ENCODE measurements around the gene ETV3L.
"Not testable (repeated sequence)": the region's sequence is repeated elsewhere in the genome, so short reads cannot be mapped to it uniquely, and the experiment has no call there.

Gene ETV3L

DNA sequence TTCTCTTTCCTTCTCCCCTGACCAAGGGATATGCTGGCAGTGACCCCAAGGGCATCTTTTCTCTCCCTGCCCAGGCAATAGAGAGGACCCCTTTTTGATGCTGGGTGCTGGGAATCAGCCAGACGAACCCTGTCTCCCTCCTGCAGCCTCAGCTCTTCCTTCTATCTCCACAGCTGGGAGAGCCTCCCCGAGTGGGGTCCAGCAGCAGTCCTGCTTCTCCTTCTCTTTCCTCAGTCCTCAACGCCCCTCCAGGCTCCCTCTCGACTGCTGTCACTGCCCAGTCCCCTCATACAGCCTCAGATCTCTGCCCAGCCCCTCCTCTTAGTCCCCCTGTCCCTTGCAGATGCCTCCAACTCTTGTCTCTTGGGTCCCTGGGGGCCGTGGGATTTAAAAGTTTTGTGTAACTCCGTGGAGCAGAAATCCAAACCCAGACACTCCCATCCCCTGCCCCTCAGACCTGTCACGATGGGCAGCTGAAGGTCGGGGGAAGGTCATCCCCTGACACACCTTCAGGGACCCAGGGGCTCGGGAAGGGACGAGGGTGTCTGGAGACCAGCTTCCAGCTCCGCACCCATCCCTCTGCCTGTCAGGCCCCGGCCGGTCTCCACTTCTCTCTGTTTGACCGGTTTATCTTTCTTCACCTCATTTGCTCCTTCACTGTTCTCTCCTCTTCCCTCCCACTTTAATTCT is 5.8 kb upstream of the ETV3L start:
- DNase-seq (ENCODE audit: low spot score): no peak

DNA sequence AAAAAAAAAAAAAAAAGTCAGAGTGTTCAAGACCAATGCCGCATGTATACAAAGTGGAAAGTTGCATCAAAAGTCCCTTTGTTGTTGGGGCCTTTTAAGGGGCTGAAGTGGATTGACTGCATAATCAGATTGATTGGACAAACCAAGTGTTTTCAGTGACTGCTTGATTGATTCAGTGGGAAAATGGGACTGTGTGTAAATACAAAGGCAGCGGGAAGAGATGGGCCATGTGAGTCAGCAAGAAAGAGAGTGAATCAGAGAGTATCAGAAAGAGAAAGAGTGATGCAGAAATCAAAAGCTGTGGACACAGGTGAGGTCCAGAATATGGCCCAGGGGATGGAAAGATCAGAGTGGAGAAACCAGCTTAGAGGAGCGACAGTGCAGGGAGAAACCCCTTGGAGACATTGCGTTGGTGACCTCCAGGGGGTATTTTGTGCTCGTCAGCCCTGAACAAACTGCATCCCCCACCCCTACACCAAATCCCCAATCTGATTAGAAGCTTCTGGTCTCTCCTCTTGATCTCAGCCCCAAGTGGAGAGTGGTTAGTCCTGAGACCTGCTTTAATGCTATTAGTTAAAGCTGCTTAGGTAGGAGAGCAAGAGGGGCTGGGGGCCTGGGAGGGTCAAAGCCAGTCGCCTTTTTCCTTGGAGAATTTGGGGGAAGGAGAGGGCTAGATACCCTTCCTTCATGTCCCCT is 5.1 kb upstream of the ETV3L start:
- no peak for DNase-seq (ENCODE audit: low spot score)

- DNase-seq (ENCODE audit: low spot score): no peak
Measured at GRCh38 chr1:157103268-157103667, 3.7 kb upstream of the ETV3L start.

- DNase-seq (ENCODE audit: low spot score): no peak
Measured at GRCh38 chr1:157101149-157101548, 1.5 kb upstream of the ETV3L start.

GRCh38 chr1:157098987-157099632 is 498 bp downstream of the ETV3L start:
- DNase-seq (ENCODE audit: low spot score): not testable (repeated sequence)

DNA sequence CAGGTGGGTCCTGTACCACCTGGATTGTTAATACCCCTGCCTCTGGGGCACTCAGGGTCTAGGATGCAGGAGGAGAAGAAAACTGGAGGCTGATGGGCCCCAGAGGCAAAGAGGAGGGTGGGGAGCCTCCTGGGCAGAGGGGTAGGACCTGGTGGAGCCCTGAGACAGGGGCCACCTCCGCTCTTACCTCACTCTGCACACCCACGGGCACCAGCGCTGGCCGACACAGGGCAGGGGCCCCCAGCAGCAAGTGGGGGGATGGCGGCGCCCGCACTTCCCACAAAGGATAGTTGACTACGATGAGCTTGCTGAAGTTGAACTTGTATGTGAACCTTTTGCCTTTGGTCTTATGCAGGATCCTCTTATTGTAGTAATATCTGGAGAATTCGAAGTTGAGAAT is 1.1 kb downstream of the ETV3L start:
- DNase-seq (ENCODE audit: low spot score): no peak

- DNase-seq (ENCODE audit: low spot score): no peak
Measured at GRCh38 chr1:157097692-157098091, 1.9 kb downstream of the ETV3L start.

- no peak for DNase-seq (ENCODE audit: low spot score)
Measured at GRCh38 chr1:157096881-157097280, 2.7 kb downstream of the ETV3L start.

DNA sequence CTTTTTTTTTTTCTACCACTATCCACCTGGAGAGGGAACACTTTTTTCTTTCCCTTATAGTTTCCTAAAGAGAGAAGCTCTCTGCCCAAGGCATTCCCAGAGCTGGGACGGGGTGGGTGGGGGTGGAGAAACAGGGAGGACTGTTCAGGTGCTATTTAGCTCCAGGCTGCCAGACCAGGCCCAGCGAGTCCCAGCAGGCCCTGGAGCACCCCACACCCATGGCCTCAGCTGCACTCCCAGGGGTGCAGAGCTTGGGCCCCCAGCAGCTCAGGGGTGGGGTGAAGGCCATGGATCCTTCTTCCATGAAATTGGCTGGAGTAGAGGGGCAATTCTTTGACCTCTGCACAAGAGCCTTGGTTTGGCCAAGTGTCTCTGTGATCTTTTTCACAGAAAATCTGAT is 4.1 kb downstream of the ETV3L start:
- DNase-seq (ENCODE audit: low spot score): no peak

DNA sequence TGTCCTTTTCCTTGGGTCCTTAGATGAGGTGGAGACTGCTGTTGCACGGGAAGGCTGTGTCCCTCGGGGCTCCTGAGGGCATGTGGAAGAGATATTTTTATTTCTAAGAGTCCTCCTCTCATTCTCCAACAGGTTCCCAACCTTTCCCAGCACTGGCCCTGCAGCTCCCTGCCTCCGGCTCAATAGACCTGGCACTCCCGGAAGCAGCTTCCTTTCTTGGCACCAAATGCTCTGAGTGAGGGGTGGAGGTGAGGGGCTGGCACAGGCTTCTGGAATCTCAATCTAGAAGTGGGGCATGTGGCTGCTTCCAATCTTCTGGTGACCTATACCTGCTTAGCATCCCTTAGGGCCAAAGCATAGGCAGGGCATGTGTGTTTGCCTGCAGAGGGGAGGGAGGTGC is 4.5 kb downstream of the ETV3L start:
- DNase-seq (ENCODE audit: low spot score): no peak

- no peak for DNase-seq (ENCODE audit: low spot score)
Measured at GRCh38 chr1:157092831-157093230, 6.8 kb downstream of the ETV3L start.

- DNase-seq (ENCODE audit: low spot score): no peak
Measured at GRCh38 chr1:157091668-157092273, 7.8 kb downstream of the ETV3L start.

DNA sequence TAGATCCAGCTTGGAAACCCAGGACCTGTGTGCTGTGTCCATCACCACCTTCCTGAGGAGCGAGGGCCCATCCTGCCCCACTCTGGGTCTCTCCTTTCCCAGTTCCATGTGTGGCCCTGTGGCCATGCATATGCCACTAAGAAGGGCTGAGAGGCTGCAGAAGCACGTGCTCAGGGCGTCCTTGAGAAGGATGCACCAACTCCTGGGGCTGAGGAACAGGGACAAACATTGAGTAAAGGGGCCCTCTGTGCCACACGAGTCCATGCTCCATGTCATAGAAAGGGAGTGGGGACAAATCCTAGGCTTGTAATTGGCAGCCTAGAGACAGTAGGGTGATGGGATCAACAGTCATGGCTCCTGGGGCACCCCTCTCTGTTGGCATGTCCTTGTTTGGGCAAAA is 8.4 kb downstream of the ETV3L start:
- DNase-seq (ENCODE audit: low spot score): no peak

GRCh38 chr1:157090771-157091170 is 8.8 kb downstream of the ETV3L start:
- DNase-seq (ENCODE audit: low spot score): no peak

DNA sequence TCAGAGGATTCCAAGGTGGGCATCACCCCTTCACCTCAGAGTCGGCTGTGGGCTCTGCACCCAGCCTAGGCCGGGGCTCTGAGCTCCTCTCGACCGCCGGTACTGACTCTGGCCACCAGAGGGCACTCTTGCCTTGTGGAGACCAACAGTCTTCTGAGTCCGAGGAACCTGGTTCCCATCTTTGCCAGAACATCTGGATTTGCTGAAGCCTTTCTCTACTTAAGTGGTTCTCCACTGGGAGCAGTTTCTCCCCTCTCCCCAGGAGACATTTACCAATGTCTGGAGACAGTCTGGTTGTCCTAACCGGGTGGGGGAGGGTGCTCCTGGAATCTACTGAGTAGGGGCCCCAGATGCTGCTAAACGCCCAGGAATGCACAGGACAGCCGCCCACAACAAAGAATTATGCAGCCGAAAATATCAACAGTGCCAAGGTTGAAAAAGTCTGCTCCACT is 9.4 kb downstream of the ETV3L start:
- peak; percentile 88 for DNase-seq (ENCODE audit: low spot score)

GRCh38 chr1:157089789-157090188 is 9.8 kb downstream of the ETV3L start:
- DNase-seq (ENCODE audit: low spot score): no peak

- DNase-seq (ENCODE audit: low spot score): no peak
Measured at GRCh38 chr1:157088607-157089006, 11.0 kb downstream of the ETV3L start.

DNA sequence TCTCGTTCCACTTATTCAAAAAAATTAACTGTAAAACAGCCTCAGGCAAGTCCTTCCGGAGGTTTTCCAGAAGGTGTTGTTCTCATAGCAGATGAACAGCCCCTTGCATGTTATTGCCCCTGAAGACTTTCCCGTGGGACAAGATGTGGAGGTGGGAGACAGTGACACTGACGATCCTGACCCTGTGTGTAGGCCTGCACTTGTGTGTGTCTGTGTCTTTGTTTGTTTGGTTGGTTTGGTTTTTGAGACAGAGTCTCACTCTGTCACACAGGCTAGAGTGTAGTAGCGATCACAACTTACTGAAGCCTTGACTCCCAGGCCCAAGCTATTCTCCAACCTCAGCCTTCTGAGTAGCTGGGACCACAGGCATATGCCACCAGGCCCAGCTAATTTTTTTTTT is 12.6 kb downstream of the ETV3L start:
- DNase-seq (ENCODE audit: low spot score): no peak

DNA sequence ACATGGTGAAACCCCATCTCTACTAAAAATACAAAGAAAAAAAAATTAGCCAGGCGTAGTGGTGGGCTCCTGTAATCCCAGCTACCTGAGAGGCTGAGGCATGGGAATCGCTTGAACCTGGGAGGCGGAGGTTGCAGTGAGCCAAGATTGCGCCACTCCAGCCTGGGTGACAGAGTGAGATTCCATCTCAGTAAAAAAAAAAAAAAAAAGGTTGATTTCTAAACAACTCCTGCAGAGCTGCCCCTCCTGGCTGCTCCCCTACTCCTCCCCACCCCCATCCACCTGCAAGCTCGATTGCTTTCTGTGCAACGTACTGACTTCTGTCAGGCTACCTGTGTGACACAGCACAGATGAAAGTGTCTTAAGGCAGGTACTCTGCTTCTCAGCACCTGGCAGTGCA is 13.3 kb downstream of the ETV3L start:
- no peak for DNase-seq (ENCODE audit: low spot score)

DNA sequence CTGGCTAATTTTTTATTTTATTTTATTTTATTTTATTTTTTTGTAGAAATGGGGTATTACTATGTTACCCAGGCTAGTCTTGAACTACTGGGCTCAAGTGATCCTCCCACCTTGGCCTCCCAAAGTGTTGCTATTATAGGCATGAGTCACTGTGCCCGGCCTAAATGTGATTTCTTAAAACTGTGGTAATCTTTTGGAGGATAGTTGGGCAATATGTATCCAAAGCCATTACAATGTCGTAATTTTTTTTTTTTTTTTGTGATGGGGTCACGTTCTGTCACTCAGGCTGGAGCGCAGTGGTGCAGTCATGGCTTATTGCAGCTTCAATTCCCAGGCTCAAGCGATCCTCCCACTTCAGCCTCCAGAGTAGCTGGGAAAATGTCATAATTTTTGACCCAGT is 14.2 kb downstream of the ETV3L start:
- no peak for DNase-seq (ENCODE audit: low spot score)

DNA sequence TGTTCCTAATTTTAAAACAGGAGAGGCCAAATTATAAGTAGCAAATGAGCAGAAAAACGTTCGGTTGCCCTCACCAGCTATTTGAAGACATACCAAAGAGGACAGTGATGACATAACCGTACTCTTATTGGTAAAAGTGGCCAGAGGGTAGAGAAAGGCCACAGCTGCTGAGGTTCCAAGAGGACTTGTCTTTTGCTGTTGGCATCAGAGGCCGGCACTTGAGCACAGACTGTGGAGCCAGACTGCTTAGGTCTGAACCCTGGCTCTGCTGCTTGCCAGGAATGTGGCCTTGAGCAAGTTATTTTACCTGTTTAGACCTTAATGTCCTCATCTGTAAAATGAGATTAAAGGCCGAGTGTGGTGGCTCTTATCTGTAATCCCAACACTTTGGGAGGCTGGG is 14.9 kb downstream of the ETV3L start:
- no peak for DNase-seq (ENCODE audit: low spot score)

DNA sequence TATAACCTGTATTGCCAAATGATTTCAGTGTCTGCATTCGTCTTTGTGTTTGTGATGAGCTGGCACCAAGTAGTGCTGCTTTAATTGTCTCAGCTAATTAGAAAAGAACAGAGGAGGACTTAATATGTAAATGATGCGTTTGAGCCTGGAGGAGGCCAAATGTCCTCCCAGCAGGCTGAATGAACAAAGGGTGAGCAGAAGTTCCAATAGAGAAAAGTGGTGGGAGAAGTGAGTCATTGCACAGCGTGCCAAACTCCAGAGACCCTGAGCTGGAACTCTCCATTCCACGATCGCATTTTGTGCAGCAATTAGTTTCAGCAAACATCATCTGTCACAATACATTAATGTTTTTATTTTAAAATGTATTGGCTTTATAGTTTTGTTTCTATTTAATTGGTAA is 17.9 kb downstream of the ETV3L start:
- DNase-seq (ENCODE audit: low spot score): no peak

GRCh38 chr1:157080714-157081113 is 18.9 kb downstream of the ETV3L start:
- no peak for DNase-seq (ENCODE audit: low spot score)

Measured in left forelimb (tissue), 1 donor.